HG03095 (cell line): ENCODE data around the gene RNF181.
"Not testable (repeated sequence)": the region's sequence is repeated elsewhere in the genome, so short reads cannot be mapped to it uniquely, and the experiment has no call there.

Experiments used
- ATAC-seq: cut with Tn5 transposase; IDR thresholded peaks from one replicate; pipeline ENCODE4 v1.9.1; 2021; ENCODE audit warnings: moderate library complexity; ENCODE audit not compliant: unreplicated experiment

Gene RNF181

DNA sequence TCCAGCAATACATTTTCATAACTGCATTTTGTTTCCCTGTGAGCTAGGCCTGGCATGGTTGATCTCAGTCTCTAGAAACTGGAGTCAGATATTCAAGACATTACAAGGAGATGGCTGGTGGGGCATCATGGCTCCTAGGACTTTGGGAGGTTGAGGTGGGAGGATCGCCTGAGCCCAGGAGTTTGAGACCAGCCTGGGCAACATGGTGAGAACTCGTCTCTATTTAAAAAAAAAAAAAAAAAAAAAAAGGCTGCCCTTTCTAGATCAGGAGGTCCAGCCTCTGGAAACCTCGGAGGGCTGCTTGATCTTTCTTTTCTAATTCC is 18.5 kb upstream of the RNF181 start:
- ATAC-seq = no peak

DNA sequence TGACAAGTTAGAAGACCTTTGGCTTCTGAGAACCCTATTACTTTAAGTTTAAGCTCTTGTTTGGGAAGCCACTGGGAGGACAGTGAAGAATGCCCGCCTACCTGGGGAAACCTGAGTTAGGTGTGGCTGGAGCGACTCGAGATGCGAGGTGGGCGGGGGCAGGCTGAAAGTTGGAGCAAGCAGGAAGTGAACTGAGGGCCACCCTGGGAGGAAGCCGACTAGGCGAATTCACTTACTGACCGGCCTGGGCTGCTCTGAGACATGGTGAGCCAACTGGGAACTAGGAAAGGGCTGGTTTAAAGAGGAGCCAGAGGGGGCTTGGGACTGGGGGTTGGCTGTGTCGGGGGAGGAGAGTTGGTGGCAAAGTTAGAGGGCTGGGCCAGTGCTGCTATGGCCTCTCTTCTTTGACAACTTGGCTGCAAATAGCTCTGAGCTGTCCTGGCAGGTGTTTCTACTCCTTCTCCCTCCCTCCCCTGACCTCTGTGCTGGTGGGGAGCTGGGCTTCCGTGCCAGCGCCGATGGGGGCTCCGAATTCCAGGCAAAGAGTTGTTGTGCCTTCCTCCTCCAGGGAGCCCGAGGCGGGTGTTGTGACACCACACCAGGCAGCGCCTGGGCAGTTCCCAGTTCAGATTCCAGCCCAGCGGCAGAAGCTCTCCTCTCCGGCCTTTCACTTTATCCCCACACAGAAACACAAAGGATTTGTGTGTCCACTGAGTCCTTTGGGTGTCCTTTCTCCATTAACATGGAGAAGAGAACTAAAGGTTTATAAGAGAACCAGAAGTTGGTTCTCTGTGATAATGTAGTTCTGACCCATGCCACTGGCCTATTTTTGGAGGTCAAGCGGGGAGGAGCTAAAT is 17.9 kb upstream of the RNF181 start, which contains the start of gene VAMP8:
VAMP8 (plus strand) TSS at position 201 of the 857 bp plus-strand sequence; CDS start at position 262, 61 bp downstream.
- ATAC-seq = peak; percentile 64

DNA sequence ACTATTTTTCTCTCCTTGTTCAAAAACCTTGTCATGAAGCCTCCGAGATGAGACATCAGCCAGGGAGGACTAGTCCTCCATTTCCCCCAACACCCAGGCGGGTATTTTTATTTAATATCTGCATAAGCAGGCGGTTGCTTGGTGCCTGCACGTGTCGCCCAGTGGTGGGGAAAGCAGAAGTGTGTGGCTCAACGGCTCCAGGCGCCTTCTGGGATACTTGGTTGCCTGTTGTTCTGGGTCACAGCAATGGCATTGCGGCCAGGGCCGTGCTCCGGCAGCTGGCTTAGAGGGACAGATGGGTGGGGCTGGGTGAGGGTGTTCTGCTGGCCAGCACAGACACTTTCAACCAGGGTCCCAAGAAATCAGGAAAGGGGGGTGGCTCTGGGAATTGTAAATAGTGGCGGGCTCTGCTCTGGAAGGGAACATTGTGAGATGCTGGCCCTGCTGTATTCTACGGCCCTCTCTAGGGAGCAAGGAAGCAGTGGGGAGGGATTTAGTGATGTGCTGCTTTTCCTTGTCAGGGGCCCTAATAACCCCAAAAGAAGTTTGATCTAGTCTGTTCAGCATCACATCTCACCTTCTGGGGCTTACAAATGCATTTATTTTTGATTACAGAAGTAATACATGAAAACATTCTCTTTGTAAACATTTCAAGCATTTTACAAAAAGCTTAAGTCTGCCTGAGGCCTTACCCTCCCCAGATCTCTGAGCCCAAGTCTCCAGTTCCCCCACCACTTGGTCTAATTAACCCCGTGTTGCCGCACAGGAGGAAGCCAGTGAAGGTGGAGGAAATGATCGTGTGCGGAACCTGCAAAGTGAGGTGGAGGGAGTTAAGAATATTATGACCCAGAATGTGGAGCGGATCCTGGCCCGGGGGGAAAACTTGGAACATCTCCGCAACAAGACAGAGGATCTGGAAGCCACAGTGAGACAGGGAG is 17.0 kb upstream of the RNF181 start:
- ATAC-seq = peak; percentile 33

DNA sequence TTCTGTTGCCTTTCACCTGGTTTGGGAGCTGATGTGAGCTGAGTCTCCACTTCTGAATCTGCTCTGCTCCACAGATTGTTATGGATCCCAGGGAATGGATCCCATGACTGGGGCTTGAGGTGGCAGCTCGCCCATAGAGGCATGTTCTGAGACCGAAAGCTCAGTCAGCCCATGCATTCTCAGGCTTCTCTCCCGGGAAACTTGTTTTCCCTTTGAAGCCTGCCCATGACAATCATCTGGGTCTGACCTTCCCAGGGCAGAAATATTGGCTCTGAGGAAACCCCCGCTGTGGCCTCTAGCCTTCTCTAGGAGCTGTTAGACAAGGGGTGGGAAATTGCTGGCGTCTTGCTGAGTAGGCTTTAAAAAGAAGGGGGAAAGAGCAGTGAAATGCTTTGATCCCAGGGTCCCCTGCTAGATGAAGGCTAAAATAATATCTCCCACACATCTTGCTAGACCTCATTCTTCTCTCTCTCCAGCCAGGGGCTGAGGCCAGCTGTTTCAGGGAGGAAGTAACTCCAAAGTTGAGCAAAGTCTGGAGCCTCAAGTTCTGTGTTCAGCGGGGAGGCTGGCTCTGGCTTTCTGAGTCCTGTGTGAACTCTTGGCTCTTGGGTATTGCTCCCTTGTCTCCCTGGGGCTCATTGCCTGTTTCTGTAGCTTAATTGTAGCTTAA is 16.1 kb upstream of the RNF181 start:
- ATAC-seq = no peak

DNA sequence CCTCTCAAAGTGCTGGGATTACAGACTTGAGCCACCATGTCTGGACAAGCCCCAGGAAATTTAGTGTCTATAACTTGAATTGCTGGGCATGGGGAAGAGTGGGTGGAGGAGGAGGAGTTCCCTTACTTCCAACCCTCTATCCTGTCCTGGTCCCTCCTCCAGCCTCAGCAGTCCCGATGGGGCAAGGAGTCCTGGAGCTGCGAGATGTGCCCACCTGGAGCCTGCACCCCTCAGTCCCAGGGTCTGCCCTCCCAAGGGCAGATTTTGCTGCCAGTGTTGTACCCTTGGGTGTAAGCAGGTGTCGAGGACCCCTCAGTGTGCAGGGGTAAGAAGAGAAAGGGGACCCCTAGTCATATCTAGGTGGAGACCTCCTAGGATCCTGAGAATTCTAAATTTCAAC is 15.3 kb upstream of the RNF181 start:
- no peak for ATAC-seq

DNA sequence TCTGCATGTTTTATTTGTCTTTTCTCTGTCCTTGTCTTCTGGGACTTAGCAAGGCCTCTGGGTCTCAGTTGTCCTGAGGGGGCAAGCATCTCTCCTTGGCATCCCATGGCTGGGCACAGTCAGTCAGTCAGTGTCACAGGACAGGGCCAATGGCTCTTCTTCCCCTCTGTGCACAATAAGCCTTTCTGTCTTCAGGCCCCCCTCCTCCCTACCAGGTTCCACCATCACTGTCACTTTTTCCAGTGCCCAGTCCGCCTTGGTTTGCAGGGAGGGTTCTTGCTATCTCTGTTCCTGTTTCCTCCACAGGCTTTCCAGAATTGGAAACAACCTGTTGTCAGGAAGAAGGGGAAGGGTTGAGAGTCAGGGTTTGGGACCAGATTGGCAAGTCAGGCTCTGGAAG is 13.1 kb upstream of the RNF181 start:
- no peak for ATAC-seq

DNA sequence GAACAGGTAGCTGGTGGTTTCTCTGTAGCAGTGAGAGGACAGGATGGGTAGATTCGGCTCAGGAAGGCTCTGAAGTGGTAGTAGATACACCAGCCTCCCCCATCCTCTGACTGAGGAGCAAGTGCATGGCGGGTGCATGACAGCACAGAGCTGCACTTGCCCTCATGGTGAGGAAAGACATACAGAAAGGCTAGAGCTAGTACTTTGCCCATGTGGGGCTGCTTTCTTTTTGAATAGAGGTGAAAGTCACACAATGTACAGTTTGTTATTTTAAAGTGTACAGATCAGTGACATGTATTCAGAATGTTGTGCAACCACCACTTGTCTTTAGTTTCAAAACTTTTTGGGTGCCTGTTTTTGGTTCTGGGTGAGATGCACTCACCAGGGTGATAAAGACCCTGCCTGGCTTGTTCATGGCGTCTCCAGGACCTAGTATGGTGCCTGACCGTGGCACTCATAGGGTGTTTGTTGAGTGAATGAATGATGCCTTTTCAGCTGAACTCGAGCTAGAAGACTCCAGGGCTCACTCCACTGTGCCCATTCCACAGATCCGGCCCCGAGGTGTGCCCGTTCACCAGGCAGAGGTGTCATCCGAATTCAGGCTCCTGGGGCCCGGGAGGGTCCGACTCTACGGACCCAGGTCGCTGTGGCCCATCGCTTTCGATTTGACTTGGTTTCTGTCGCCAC is 11.7 kb upstream of the RNF181 start:
- ATAC-seq = no peak

DNA sequence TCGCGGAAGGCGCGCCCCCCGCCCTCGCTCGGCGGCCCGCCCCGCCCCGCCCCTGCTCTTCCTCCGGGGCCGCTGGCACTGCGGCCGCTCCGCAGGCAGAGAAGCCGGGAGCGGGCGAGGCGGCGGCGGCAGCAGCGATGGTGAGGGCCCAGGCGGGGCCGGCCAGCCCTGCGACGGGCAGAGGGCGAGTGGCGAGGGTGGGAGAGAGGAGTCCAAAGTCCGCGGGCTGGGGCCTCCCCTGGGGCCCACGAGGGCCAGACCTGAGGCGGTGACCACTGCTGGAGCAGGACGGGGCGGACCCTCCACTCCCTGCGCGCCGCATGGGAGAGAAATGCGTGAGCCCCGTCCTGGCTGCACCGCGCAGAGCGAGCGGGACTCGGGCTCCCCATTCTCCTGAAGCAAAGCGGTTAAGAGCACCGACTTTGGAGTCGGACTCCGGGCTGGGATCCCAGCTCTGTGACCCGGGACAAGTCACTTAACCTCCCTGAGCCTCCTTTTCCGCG is 11.1 kb upstream of the RNF181 start, which contains the start of gene VAMP5:
VAMP5 (plus strand) TSS at position 78 of the 503 bp plus-strand sequence; CDS start at position 138, 60 bp downstream.
- ATAC-seq = peak; percentile 57

DNA sequence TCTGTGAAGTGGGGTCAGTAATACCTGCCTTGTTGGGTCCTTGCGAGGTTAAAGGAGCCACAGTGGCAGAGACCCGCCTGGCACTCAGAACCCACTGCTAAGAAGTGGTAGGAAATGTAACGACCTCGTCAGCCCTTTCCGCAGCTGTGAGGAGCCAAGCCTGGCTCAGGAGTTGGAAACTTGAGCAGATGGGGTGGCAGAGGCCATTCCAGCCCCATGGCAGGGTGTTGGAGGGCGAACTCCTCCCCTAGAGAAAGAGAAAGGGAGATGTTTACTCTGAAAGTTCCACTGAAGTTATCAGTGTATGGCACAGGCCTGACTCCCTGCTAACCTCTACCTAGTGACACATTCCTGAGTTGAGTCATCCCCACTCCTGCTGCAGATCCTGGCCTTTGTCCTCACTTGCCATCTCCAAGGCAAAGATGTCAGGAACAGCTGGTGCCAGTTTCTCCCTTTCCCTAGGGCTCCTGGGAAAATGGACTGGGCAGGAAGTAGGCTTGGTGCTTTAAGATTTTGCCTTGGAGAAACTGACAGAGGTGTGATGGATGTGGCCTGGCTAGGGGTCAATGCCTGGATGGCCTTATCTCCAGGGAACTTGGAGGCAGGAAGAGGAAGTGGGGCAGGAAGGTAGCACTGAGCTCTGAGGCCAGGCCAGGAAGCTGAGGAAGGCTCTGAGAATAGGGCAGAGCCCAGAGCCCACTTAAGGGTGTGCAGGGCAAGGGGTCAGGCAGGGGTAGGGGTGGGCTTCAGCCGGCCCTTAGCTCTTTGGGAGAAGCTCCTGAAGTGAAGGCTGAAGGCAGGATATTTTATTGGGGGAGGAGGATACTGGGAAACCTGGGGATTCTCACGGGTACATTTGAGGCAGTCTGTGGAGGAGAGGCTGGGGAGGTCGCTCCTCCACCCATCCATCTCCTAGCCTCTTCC is 10.4 kb upstream of the RNF181 start:
- ATAC-seq = no peak

DNA sequence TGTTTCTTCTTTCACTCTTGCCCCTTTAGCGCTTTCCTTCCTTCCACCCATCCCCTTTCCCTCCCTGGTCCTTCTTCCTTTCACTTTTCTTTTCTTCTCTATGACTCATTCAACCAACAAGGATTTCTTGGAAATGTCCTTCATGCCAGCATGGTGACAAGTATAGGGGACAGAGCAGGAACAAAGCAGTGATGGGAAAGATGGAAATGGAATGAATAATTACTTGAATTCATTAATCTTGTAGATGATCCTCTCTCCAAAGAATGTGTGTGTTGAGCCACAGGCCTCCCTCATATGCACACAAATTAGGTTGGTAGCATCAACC is 9.8 kb upstream of the RNF181 start:
- ATAC-seq = no peak

DNA sequence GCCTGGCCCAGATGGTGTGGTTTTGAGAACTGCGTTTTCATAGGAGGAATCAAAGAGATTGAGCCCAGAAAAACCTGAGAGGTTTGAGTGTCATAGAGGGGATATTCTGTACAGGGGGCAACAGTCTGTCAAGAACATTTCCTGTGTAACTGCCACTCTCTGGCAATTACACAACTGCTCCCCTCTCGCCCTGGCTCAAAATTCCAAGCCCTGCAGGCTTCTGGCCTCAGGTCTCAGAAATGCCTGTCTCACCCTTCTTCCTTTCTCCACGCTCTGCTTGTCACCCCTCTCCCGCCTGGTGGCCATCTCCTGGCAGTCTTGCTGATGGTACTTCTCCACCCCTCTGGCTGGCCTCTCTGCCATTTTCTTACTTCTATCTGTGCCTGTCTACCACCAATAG is 7.3 kb upstream of the RNF181 start:
- no peak for ATAC-seq

DNA sequence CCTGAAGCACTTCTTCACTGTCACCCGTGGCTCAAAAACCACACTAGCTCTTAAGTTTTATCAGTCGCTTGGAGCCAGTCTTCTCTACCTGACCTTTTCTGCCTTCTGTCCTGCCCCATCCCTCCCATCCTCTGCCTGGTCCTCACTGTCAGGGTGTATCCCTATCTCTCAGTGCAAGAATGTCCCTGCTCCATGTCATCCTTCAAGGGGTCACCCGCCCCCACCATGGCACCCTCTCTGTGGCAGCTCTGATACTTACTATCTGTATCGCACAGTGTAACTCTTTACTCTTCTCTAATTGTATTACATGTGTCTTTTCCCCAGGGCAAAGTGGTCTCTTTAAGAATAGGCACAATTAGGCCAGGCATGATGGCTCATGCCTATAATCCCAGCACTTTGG is 6.9 kb upstream of the RNF181 start:
- no peak for ATAC-seq

DNA sequence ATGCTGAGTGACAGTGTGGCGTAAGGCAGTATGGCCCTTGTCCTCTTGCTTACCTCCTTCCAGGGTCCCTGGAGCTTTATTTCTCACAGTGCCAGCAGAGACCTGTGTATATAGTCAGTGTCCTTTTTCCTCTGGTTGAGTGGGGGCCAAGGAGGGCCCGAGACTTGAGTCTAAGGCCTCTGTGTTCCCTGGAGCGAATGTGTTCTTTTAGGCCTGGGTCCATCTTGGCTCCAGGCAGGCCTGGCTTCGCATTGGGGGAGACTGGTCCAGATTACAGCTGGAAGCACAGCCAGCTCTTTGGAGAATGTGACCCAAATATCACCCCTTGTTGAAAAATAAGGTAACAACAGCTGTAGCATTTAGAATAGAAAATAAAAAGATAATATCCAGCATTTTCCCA is 6.4 kb upstream of the RNF181 start:
- ATAC-seq = no peak

DNA sequence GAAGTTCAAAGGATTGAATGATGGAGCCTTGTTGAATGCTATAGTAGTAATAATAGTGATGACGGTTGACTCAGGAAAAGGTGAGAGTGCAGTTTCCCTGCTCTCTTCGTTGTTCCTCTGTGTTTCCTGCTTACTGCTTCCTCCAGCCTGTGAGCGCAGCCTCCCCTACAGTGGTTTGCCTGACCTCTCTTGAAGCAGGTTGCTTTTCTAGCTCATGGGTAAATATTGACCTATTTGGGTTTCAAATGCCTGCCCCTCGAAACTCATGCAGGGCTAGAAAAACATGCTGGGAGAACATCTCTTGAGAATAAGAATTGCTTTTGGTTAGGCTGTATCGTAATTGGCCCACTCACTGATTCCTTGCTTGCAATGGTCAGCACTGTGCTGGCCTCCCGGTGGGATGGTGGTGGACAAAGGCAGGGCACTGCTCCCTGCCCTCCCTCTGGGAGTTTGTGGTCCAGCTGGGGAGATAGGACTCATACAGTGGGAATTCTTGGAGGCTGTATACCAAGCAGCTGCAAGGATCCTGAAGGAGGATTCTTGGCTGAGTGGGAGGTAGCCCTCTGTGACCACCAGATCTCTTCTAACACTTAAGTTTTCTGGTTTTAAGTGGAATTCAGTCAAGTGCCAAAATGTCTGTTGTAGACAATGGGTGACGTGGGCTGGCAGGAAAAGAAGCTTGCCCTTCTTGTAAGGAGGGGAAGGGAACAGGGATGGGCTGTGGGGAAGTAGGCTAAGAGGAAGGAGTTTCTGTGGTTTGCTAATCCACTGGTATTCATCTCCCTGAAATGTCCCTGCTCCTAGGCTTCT is 5.4 kb upstream of the RNF181 start:
- ATAC-seq = no peak

DNA sequence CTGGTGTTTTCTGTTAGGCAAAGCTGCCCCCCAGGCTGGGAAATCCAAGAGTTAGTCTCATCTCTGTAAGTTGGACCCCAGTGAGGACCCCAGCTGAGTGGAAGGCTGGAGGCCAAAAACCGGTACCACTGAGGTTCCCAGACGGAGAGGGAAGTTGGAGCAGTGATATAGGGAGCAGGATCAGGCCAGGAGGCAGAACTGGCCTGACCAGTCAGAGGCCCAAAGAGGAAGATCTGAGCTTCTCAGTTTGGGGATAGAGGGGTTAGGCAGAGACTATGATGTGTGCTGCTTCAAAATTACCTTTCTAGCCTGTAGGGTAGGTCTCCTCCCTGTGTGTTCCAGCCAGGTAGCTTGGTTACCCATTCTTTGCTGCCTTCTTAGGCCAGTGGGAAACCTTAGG is 4.6 kb upstream of the RNF181 start:
- no peak for ATAC-seq

DNA sequence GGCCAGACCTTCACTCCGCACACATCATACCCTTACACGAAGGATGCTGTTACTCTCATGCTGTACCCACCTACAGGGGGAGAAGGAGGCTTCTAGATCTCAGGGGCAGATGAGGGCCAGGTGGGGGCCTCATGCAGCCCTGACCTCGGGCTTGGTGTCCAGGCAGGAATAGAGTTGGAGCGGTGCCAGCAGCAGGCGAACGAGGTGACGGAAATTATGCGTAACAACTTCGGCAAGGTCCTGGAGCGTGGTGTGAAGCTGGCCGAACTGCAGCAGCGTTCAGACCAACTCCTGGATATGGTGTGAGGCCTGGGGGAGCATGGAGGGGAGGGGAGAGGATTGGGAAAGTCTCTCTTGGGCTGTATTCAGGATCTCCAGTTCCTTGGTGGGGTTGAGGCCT is 4.0 kb upstream of the RNF181 start:
- no peak for ATAC-seq

DNA sequence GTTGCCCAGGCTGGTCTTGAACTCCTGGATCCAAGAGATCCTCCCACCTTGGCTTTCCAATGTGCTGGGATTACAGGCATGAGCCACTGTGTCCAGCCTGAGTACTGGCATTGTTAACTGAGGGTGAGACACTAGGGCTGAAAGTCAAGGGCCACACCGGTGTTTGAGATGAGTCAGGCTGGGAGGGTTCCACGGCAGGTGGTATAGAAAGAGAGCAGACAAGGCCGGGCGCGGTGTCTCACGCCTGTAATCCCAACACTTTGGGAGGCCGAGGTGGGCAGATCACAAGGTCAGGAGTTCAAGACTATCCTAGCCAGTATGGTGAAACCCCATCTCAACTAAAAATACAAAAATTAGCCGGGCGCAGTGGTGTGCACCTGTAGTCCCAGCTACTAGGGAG is 3.2 kb upstream of the RNF181 start:
- not testable (repeated sequence) for ATAC-seq

DNA sequence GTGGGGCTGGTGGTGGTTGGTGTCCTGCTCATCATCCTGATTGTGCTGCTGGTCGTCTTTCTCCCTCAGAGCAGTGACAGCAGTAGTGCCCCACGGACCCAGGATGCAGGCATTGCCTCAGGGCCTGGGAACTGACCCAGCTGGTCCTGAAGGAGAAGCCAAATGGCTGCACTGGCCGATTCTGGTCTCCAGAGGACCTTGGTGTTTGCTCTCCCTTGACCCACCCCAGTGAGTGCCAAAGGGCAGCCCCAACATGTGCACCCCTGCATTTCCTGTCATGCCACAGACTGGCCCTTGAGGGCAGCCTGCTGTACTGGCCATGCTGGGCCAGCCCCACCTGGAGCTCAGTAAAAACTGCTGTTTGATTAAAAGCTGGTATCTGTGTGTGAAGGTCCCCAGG is 2.5 kb upstream of the RNF181 start:
- no peak for ATAC-seq
